Sigmoid colon (tissue), 7 donors: ENCODE data around the gene PLPP3. TPM values are rescaled to one million over a fixed set of nuclear protein-coding genes. Genes with fewer than 3 reads are reported as not detected.
"Not testable (repeated sequence)": the region's sequence is repeated elsewhere in the genome, so short reads cannot be mapped to it uniquely, and the experiment has no call there.

ENCODE experiments used
- DNase-seq: peaks from one replicate; pipeline ENCODE4 v3.0.0-alpha.2; 2019
- H3K27ac ChIP-seq, 4 donors: fragments of 200-600 bp; sonication (generic); one replicate each; pipeline ENCODE4 v1.5.1; 2016 to 2019; ENCODE audit warnings: mild to moderate bottlenecking in 1 of 4
- H3K27me3 ChIP-seq, 3 donors: fragments of 200-600 bp; sonication (generic); one replicate each; pipeline ENCODE4 v1.5.1; 2019; ENCODE audit warnings: mild to moderate bottlenecking in 1 of 3
- H3K36me3 ChIP-seq, 4 donors: fragments of 200-600 bp; sonication (generic); one replicate each; pipeline ENCODE4 v1.5.1; 2016 to 2019
- H3K4me1 ChIP-seq, 4 donors: fragments of 200-600 bp; sonication (generic); one replicate each; pipeline ENCODE4 v1.5.1; 2017 to 2019
- H3K4me3 ChIP-seq, 4 donors: fragments of 200-600 bp; sonication (generic); one replicate each; pipeline ENCODE4 v1.5.1; 2017 to 2019; ENCODE audit warnings: mild to moderate bottlenecking in 2 of 4, moderate library complexity in 1 of 4
- H3K9me3 ChIP-seq, 4 donors: fragments of 200-600 bp in 3 of 4; sonication (generic) in 3 of 4; one replicate each; pipeline versions ENCODE4 v1.5.1 to v1.6.1; 2013 to 2019
- EP300 ChIP-seq, 4 donors: sonication (generic); formaldehyde crosslinking; IDR thresholded peaks; one replicate each; pipeline ENCODE4 v1.6.1; 2017; ENCODE audit warnings: antibody characterized with exemption in 4 of 4
- POLR2A ChIP-seq, 2 donors: fragments of 450-650 bp; IDR thresholded peaks; one replicate each; pipeline ENCODE4 v1.6.1; 2016; ENCODE audit warnings: antibody characterized with exemption in 2 of 2, mild to moderate bottlenecking in 2 of 2, moderate library complexity in 2 of 2
- POLR2AphosphoS5 ChIP-seq, 4 donors: sonication (generic); formaldehyde crosslinking; IDR thresholded peaks; one replicate each; pipeline ENCODE4 v1.6.1; 2017; ENCODE audit warnings: antibody characterized with exemption in 4 of 4
- WGBS, 2 donors: extraction: QIAGEN DNeasy Blood & Tissue Kit; methylation state at CpG; one replicate each; pipeline ENCODE4 v1.1.7; 2013; 5-methylcytosine and 5-hydroxymethylcytosine counted together
- intact Hi-C: fragments of 100-400 bp; cut with DNase I; formaldehyde crosslinking; loops from one replicate; pipeline ENCODE4 v1.15.1; 2023
- polyA plus RNA-seq, 3 donors: library from polyadenylated mRNA; stranded (reverse); fragments of 200-250 nt; gene quantifications; one replicate each; pipeline ENCODE4 v1.2.3, GENCODE V29; 2013
- total RNA-seq, 4 donors: library from RNA; depleted of rRNA; stranded (reverse); fragments of >200 nt; gene quantifications; one replicate each; pipeline ENCODE4 v1.1.0, GENCODE V29; 2016
- TF ChIP-seq, protein P1 (sequence below), 4 experiments: fragments of 450-650 bp in 3 of 4; fragments of 200-600 bp in 1 of 4; IDR thresholded peaks; one replicate each; pipeline ENCODE4 v1.5.1; 2016 to 2019; ENCODE audit warnings: antibody characterized with exemption in 4 of 4, mild to moderate bottlenecking in 3 of 4, moderate library complexity in 2 of 4
- donor health status: healthy with polysubstance abuse.
- donor health status: Bipolar disorder and iron deficiency.
- donor health status: healthy.

PLPP3 gene
- total and polyA plus RNA-seq, 7 donors, result 4.9 to 136 (median 92.8) TPM

- intact Hi-C loops, result no loop called here
- WGBS, 2 donors, result 52 to 54% methylated on average over 5 of the region's 5 CpGs
Measured at GRCh38 chr1:56625819-56626440, 46.6 kb upstream of the PLPP3 start.

DNA sequence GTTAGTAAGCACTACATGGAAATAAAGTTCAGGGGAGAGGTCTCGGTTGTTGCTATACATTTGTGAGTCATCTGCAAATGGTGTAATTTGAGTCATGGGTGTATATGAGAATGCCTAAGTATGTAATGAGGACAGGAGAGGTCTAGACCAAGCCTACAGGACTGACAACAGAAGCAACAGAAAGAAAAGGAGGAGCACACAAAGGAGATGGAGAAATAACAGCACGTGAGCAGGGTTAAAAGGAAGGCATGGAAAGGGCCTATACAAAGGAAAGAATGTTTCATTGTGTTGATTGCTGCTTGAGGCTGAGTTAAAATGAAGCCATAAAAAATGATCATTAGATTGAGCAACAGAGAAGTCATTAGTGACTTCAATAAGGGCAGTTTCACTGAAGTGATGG, 37.8 kb upstream of the PLPP3 start:
- DNase-seq, result no peak
- WGBS, 2 donors, result 77 to 83% methylated on average over 2 of the region's 2 CpGs
- intact Hi-C loops, result no loop called here

More at GRCh38 chr1:56625819-56626440, 46.6 kb upstream of the PLPP3 start:
- no peaks in the 10 kb centered on the region for H3K4me1 ChIP-seq
- H3K4me3 ChIP-seq, result no peak overlapping the region
- no peaks in the 10 kb centered on the region for H3K36me3 ChIP-seq
- H3K27me3 ChIP-seq, result no peaks in the 10 kb centered on the region
- H3K9me3 ChIP-seq, result no peaks in the 10 kb centered on the region
- TF ChIP-seq EP300 (IDR thresholded peaks at IDR 0.05) (no peak), POLR2AphosphoS5 (IDR thresholded peaks at IDR 0.05) (no peak), POLR2A (IDR thresholded peaks at IDR 0.05) (no peak)
- TF ChIP-seq, protein P1, sequence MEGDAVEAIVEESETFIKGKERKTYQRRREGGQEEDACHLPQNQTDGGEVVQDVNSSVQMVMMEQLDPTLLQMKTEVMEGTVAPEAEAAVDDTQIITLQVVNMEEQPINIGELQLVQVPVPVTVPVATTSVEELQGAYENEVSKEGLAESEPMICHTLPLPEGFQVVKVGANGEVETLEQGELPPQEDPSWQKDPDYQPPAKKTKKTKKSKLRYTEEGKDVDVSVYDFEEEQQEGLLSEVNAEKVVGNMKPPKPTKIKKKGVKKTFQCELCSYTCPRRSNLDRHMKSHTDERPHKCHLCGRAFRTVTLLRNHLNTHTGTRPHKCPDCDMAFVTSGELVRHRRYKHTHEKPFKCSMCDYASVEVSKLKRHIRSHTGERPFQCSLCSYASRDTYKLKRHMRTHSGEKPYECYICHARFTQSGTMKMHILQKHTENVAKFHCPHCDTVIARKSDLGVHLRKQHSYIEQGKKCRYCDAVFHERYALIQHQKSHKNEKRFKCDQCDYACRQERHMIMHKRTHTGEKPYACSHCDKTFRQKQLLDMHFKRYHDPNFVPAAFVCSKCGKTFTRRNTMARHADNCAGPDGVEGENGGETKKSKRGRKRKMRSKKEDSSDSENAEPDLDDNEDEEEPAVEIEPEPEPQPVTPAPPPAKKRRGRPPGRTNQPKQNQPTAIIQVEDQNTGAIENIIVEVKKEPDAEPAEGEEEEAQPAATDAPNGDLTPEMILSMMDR (IDR thresholded peaks at IDR 0.05), result no peak
- no peak overlapping the region for H3K27ac ChIP-seq
- DNase-seq, result no peak

GRCh38 chr1:56610770-56611169, 31.4 kb upstream of the PLPP3 start:
- 90 to 92% methylated on average over 6 of the region's 6 CpGs for WGBS, 2 donors
- intact Hi-C loops, DNase-seq: not testable (repeated sequence)

More for the DNA sequence above, 37.8 kb upstream of the PLPP3 start:
- Histone ChIP-seq H3K27ac (no peak overlapping the region), H3K36me3 (no peaks in the 10 kb centered on the region), H3K9me3 (peaks cover 0 to 4% (median under 1%) of the 10 kb centered on the region in 4 donors), H3K4me1 (no peaks in the 10 kb centered on the region), H3K4me3 (no peak overlapping the region), H3K27me3 (no peaks in the 10 kb centered on the region)
- TF ChIP-seq POLR2AphosphoS5 (IDR thresholded peaks at IDR 0.05), result no peak
- TF ChIP-seq EP300 (IDR thresholded peaks at IDR 0.05), result no peak

GRCh38 chr1:56610097-56610496, 30.7 kb upstream of the PLPP3 start:
- DNase-seq, H3K27ac ChIP-seq, H3K4me3 ChIP-seq, H3K27me3 ChIP-seq, H3K4me1 ChIP-seq, H3K9me3 ChIP-seq, H3K36me3 ChIP-seq, intact Hi-C loops: not testable (repeated sequence)
- 18 to 51% methylated on average over 2 of the region's 2 CpGs for WGBS, 2 donors

More at GRCh38 chr1:56610770-56611169, 31.4 kb upstream of the PLPP3 start:
- H3K4me3 ChIP-seq, H3K9me3 ChIP-seq, H3K4me1 ChIP-seq, H3K27ac ChIP-seq, H3K27me3 ChIP-seq, H3K36me3 ChIP-seq: not testable (repeated sequence)

DNA sequence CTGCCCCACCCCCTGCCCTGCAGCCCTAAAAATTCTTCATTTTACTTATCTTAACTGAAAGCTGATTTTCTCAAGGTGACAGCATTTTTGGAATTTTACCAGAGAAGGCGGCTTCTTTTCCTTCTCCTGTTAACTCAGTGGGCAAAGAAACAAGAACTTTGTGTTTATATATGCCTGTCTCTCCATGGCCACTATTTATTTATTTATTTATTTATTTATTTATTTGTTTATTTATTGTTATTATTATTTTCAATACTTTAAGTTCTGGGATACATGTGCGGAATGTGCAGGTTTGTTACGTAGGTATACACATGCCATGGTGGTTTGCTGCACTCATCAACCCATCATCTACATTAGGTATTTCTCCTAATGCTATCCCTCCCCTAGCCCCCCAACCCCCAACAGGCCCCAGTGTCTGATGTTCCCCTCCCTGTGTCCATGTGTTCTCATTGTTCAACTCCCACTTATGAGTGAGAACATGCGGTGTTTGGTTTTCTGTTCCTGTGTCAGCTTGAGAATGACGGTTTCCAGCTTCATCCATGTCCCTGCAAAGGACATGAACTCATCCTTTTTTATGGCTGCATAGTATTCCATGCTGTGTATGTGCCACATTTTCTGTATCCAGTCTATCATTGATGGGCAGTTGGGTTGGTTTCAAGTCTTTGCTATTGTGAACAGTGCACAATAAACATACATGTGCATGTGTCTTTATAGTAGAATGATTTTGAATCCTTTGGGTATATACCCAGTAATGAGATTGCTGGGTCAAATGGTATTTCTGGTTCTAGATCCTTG, 16.2 kb upstream of the PLPP3 start:
- H3K36me3 ChIP-seq, H3K27me3 ChIP-seq, H3K27ac ChIP-seq, H3K9me3 ChIP-seq, H3K4me1 ChIP-seq, H3K4me3 ChIP-seq, intact Hi-C loops, DNase-seq: not testable (repeated sequence)
- WGBS, 2 donors, result 97 to 98% methylated on average over 5 of the region's 5 CpGs

DNA sequence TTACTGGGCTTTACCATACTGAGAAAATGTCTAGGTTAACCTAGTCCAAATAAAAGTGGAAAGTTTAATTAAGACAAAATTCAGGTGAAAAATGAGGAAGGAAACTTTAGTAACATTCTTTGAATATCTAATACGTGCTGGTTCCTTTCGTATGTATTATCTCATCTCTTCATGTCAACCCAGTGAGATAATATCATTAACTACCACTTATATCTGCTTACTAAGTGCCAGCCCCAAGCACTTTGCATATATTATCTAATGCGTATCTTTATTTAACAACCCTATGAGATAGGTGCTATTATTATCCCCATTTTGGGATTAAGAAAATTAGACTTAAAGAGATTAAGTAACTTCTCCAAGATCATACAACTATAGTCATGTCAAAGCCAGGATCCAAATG, 12.5 kb upstream of the PLPP3 start:
- TF ChIP-seq POLR2AphosphoS5 (IDR thresholded peaks at IDR 0.05) (no peak), POLR2A (IDR thresholded peaks at IDR 0.05) (no peak), EP300 (IDR thresholded peaks at IDR 0.05) (no peak)
- TF ChIP-seq, protein P1 (IDR thresholded peaks at IDR 0.05), result no peak
- Histone ChIP-seq H3K4me3 (no peak overlapping the region), H3K27ac (no peak overlapping the region), H3K36me3 (no peaks in the 10 kb centered on the region), H3K9me3 (peaks cover 0 to 2% (median 1%) of the 10 kb centered on the region in 4 donors), H3K27me3 (no peaks in the 10 kb centered on the region), H3K4me1 (no peaks in the 10 kb centered on the region)
- no peak for DNase-seq
- 60 to 61% methylated on average over 3 of the region's 3 CpGs for WGBS, 2 donors
- intact Hi-C loops, result no loop called here
